Stimulated activated CD4-positive, alpha-beta T cell treated with anti-CD3 and anti-CD28 coated beads, Interleukin-15, amount 100 ng/mL, for 24 hours (primary cell): Measurements from ENCODE around the gene MINDY3.
"Not testable (repeated sequence)": the region's sequence is repeated elsewhere in the genome, so short reads cannot be mapped to it uniquely, and the experiment has no call there.

Experiments
- DNase-seq: peaks from one replicate; pipeline ENCODE4 v3.0.0-alpha.2; 2020

The MINDY3 gene

GRCh38 chr10:15764892-15765454 is 95.3 kb downstream of the MINDY3 start:
- DNase-seq: no peak

GRCh38 chr10:15763006-15763405 is 97.3 kb downstream of the MINDY3 start:
- DNase-seq: no peak

GRCh38 chr10:15762239-15762638 is 98.1 kb downstream of the MINDY3 start:
- not testable (repeated sequence) for DNase-seq

GRCh38 chr10:15761224-15761623 is 99.1 kb downstream of the MINDY3 start:
- not testable (repeated sequence) for DNase-seq

GRCh38 chr10:15760681-15761080 is 99.6 kb downstream of the MINDY3 start:
- DNase-seq: no peak

GRCh38 chr10:15759265-15759664 is 101.0 kb downstream of the MINDY3 start:
- DNase-seq: no peak

GRCh38 chr10:15758618-15759017 is 101.7 kb downstream of the MINDY3 start:
- DNase-seq: no peak

GRCh38 chr10:15754937-15755336 is 105.4 kb downstream of the MINDY3 start:
- DNase-seq: no peak

- no peak for DNase-seq
These were observed 109.3 kb downstream of the MINDY3 start for GRCh38 chr10:15751046-15751445.

- DNase-seq: no peak
These were observed 112.2 kb downstream of the MINDY3 start for GRCh38 chr10:15748126-15748525.

- DNase-seq: no peak
These were observed 112.7 kb downstream of the MINDY3 start for GRCh38 chr10:15747632-15748031.

GRCh38 chr10:15745751-15746150 is 114.6 kb downstream of the MINDY3 start:
- DNase-seq: no peak

- DNase-seq: peak; percentile 66
These were observed 116.0 kb downstream of the MINDY3 start for GRCh38 chr10:15744217-15744865.

GRCh38 chr10:15743443-15743842 is 116.9 kb downstream of the MINDY3 start:
- no peak for DNase-seq

GRCh38 chr10:15742836-15743235 is 117.5 kb downstream of the MINDY3 start:
- no peak for DNase-seq

- DNase-seq: no peak
These were observed 118.2 kb downstream of the MINDY3 start for GRCh38 chr10:15742102-15742501.

GRCh38 chr10:15741581-15741980 is 118.7 kb downstream of the MINDY3 start:
- DNase-seq: no peak

GRCh38 chr10:15740261-15740660 is 120.0 kb downstream of the MINDY3 start:
- DNase-seq: no peak

GRCh38 chr10:15739254-15739970 is 120.9 kb downstream of the MINDY3 start:
- DNase-seq: no peak

GRCh38 chr10:15738270-15738925 is 121.9 kb downstream of the MINDY3 start:
- no peak for DNase-seq

- no peak for DNase-seq
These were observed 122.7 kb downstream of the MINDY3 start for GRCh38 chr10:15737656-15738055.

GRCh38 chr10:15735763-15736162 is 124.5 kb downstream of the MINDY3 start:
- DNase-seq: no peak

GRCh38 chr10:15730341-15730740 is 130.0 kb downstream of the MINDY3 start:
- DNase-seq: no peak

- no peak for DNase-seq
These were observed 130.4 kb downstream of the MINDY3 start for GRCh38 chr10:15729890-15730289.
